Pancreas (tissue), 10 donors: ENCODE results near the gene KCNMB4. TPM values are rescaled to one million over a fixed set of nuclear protein-coding genes. Genes with fewer than 3 reads are reported as not detected.

Experiments
- ATAC-seq, 4 donors: fragments of 200-7000 bp; cut with Tn5 transposase; one replicate each; pipeline versions ENCODE4 v1.8.0 to v1.9.1; 2020; ENCODE audit warnings: mild to moderate bottlenecking in 4 of 4, moderate library complexity in 4 of 4
- DNase-seq, 6 donors: peaks; one replicate each; pipeline ENCODE4 v3.0.0-alpha.2; 2020
- FAIRE-seq: peaks from 2 replicates; lab custom pipeline; 2012; peaks lifted over from hg19 to GRCh38; lab: Jason Lieb, UNC
- H3K27ac ChIP-seq, 4 donors: fragments of 200-600 bp; sonication (generic); 1 replicate in 3 of 4; 2 replicates in 1 of 4; pipeline versions ENCODE4 v1.5.0 to v1.8.0; 2020
- H3K27me3 ChIP-seq, 4 donors: fragments of 200-600 bp; one replicate each; pipeline ENCODE4 v1.8.0; 2021
- H3K36me3 ChIP-seq, 3 donors: fragments of 200-600 bp; sonication (generic) in 1 of 3; one replicate each; pipeline versions ENCODE4 v1.5.0 to v1.8.0; 2020 to 2021
- H3K4me1 ChIP-seq, 3 donors: fragments of 200-600 bp; one replicate each; pipeline ENCODE4 v1.8.0; 2021
- H3K4me3 ChIP-seq, 4 donors: fragments of 200-600 bp; sonication (generic) in 2 of 4; one replicate each; pipeline versions ENCODE4 v1.5.0 to v1.8.0; 2020 to 2021
- H3K9me3 ChIP-seq, 4 donors: fragments of 200-600 bp; one replicate each; pipeline ENCODE4 v1.8.0; 2021
- CTCF ChIP-seq, 4 donors: fragments of 200-600 bp; sonication (generic) in 3 of 4; IDR thresholded peaks; one replicate each; pipeline versions ENCODE4 v1.5.0 to v1.8.0; 2021; ENCODE audit warnings: antibody characterized with exemption in 4 of 4
- WGBS, 2 donors: extraction: QIAGEN DNeasy Blood & Tissue Kit; methylation state at CpG; one replicate each; pipeline ENCODE4 v1.1.7; 2013; 5-methylcytosine and 5-hydroxymethylcytosine counted together
- intact Hi-C, 3 donors: fragments of 100-400 bp; cut with DNase I; formaldehyde crosslinking; loops; one replicate each; pipeline versions ENCODE4 v1.11.1 to v1.14.2; 2022
- polyA plus RNA-seq, 2 donors: library from polyadenylated mRNA; stranded (reverse); fragments of 200-250 nt; gene quantifications; one replicate each; pipeline ENCODE4 v1.2.3, GENCODE V29; 2013
- total RNA-seq, 6 donors: library from RNA; stranded (reverse); fragmentation: NEBNext Ultra II Directional in 4 of 6; extraction: Animal tissue kit (Norgen Biotek cat#: 25700) in 4 of 6; gene quantifications; one replicate each; pipeline versions ENCODE4 v1.2.1 to v1.2.4, GENCODE V29; 2021 to 2023
- donor health status: healthy with polysubstance abuse.
- donor health status: DM: no; HTN: no; CAD: no; lungs with moderate emphysema.
- donor health status: DM: no; HTN: no; CAD: no.
- donor health status: control.
- donor health status: control.
- donor health status: Bipolar disorder and iron deficiency.
- donor health status: DM: yes; HTN: yes; CAD: no.
- donor health status: DM: no; HTN: no; CAD: no.
- donor health status: DM: no; HTN: no; CAD: no.
- donor health status: DM: yes; HTN: yes; CAD: no.

The KCNMB4 gene
- total and polyA plus RNA-seq, 8 donors = 0.12 to 1.1 (median 0.33) TPM

DNA sequence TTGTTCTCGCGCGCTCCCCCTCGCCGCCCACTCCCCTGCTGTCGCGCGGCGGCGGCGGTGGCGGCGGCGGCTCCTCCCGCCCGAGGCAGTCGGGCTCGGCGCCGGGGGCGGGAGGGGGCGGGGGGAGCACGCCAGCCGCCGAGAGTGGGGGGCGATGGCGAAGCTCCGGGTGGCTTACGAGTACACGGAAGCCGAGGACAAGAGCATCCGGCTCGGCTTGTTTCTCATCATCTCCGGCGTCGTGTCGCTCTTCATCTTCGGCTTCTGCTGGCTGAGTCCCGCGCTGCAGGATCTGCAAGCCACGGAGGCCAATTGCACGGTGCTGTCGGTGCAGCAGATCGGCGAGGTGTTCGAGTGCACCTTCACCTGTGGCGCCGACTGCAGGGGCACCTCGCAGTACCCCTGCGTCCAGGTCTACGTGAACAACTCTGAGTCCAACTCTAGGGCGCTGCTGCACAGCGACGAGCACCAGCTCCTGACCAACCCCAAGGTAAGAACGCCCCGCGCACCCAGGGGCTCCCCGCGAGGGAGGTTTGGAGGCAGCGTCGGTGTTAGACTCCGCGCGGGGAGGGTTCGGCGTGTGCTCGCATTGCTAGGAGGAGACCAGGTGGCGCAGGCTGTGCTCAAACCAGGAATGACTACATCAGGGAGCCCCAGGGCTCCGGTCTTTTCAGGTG is 629 bp downstream of the KCNMB4 start:
- intact Hi-C loops = no loop called here
- Histone ChIP-seq H3K4me3 (peak overlapping the region; percentile 39 to 75 (median 56)), H3K36me3 (no peaks in the 10 kb centered on the region), H3K4me1 (peaks cover 0 to 8% (median 3%) of the 10 kb centered on the region in 3 donors), H3K27ac (no peak overlapping the region), H3K9me3 (no peaks in the 10 kb centered on the region), H3K27me3 (peaks cover 0 to 31% (median 0%) of the 10 kb centered on the region in 4 donors)
- 1% methylated on average over 58 to 69 of the region's 69 CpGs for WGBS, 2 donors
- no peak for TF ChIP-seq CTCF (IDR thresholded peaks at IDR 0.05)
- FAIRE-seq (no peak), ATAC-seq (peak; percentile 22 to 63 (median 50)), DNase-seq (peak; percentile 8 to 70 (median 28))

DNA sequence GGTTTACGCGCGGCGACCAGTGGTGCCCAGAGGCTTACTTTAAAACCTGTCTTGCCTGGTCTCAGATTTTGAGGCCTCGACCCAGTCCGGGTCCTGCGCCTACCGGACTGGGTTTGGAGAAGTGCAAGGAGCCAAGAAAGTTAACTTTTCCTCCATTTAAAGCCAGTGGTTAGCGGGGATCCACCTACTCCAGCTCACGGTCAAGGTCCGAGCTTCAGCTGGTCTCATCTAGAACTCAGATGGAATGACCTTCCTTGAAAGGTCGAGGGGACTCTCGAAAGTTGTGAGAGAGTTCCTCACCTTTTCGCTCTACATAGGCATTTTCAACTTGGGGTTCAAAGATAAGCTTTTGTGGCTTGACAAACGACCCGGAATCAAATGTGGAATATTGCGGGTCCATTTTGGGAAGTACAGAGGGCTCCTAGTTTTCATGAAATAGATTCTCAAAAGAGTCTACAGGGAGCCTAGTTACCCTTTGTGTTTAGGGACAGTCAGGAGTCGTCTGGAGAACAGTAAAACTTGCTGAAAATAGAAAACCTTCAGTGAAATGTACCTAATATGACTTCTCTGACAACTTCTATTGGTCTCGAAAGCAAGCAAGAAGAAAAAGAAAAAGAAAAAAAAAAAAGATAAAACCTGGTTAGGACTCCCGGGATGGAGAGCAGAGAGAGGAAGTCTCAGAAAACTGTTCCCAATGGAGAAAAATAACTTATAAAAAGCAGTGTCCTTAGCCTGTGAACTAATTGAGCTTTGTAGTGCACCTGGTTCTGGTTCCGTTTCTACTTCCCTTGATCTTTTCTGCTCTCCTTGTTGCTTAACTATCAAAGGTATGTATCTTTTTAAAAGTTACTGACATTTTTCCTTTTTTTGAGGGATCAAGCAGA is 1.4 kb downstream of the KCNMB4 start:
- no peak for DNase-seq
- no peaks in the 10 kb centered on the region for H3K36me3 ChIP-seq

GRCh38 chr12:70372881-70373280 is 6.8 kb downstream of the KCNMB4 start:
- TF ChIP-seq CTCF (IDR thresholded peaks at IDR 0.05) = no peak
- 58 to 71% methylated on average over 3 of the region's 3 CpGs for WGBS, 2 donors
- no peaks in the 10 kb centered on the region for H3K27me3 ChIP-seq

More for the DNA sequence above, 1.4 kb downstream of the KCNMB4 start:
- Histone ChIP-seq H3K9me3 (no peaks in the 10 kb centered on the region), H3K4me1 (peaks cover 0 to 8% (median 3%) of the 10 kb centered on the region in 3 donors), H3K4me3 (peak overlapping the region; percentile 39 to 75 (median 56)), H3K27me3 (peaks cover 0 to 23% (median 0%) of the 10 kb centered on the region in 4 donors), H3K27ac (no peak overlapping the region)
- ATAC-seq (peak in 1 of 4 donors; percentile 6), FAIRE-seq (no peak)
- no peak for TF ChIP-seq CTCF (IDR thresholded peaks at IDR 0.05)
- WGBS, 2 donors = 12 to 14% methylated on average over 21 of the region's 21 CpGs
- intact Hi-C loops = no loop called here

GRCh38 chr12:70379846-70380245 is 13.8 kb downstream of the KCNMB4 start:
- Histone ChIP-seq H3K9me3 (no peaks in the 10 kb centered on the region), H3K27ac (no peak overlapping the region), H3K4me3 (no peak overlapping the region), H3K27me3 (no peaks in the 10 kb centered on the region), H3K36me3 (no peaks in the 10 kb centered on the region), H3K4me1 (no peaks in the 10 kb centered on the region)
- ATAC-seq (no peak), DNase-seq (no peak), FAIRE-seq (no peak)
- no peak for TF ChIP-seq CTCF (IDR thresholded peaks at IDR 0.05)
- 58 to 67% methylated on average over 1 of the region's 1 CpG for WGBS, 2 donors
- intact Hi-C loops = no loop called here

More at GRCh38 chr12:70372881-70373280, 6.8 kb downstream of the KCNMB4 start:
- Histone ChIP-seq H3K36me3 (no peaks in the 10 kb centered on the region), H3K4me1 (no peaks in the 10 kb centered on the region), H3K4me3 (no peak overlapping the region), H3K9me3 (no peaks in the 10 kb centered on the region), H3K27ac (no peak overlapping the region)
- ATAC-seq = no peak
- intact Hi-C loops = no loop called here
- no peak for DNase-seq
- FAIRE-seq = no peak
